GM23248 (cell line): ENCODE results near the gene ALS2.

Experiments
- EZH2 ChIP-seq: fragments of 200-600 bp; sonication (generic); IDR thresholded peaks from 2 replicates; pipeline ENCODE4 v1.6.1; 2018; ENCODE audit warnings: antibody characterized with exemption, mild to moderate bottlenecking; ENCODE audit not compliant: insufficient read depth, poor library complexity, severe bottlenecking
- EZH2phosphoT487 ChIP-seq: fragments of 200-600 bp; sonication (generic); IDR thresholded peaks from 2 replicates; pipeline ENCODE4 v1.6.1; 2018; ENCODE audit warnings: antibody characterized with exemption, moderate library complexity, mild to moderate bottlenecking, low read depth; ENCODE audit not compliant: insufficient read depth

- TF ChIP-seq EZH2 (no peak), EZH2phosphoT487 (no peak)
Observed at GRCh38 chr2:201656740-201657139, 124.0 kb downstream of the ALS2 start.
